ENCODE data around the gene CFAP45.

Gene CFAP45

GRCh38 chr1:159916242-159917051 is 16.5 kb upstream of the CFAP45 start:
- H3K4me1 ChIP-seq (ENCODE audit: control insufficient read depth, low read length) = peaks cover 8% of the 10 kb centered on the region
- TF ChIP-seq CTCF (IDR thresholded peaks at IDR 0.05; ENCODE audit: low read depth, low read length, poor library complexity, severe bottlenecking) (no peak), EZH2phosphoT487 (IDR thresholded peaks at IDR 0.05; ENCODE audit: borderline replicate concordance, low read length) (no peak)
- no peak overlapping the region for H3K27ac ChIP-seq (ENCODE audit: low read depth, low read length)

GRCh38 chr1:159915571-159916241 is 15.7 kb upstream of the CFAP45 start:
- Histone ChIP-seq H3K79me2 (ENCODE audit: control insufficient read depth, low read length) (peaks cover 13% of the 10 kb centered on the region), H3K27me3 (ENCODE audit: control insufficient read depth, low read length) (no peaks in the 10 kb centered on the region), H4K20me1 (ENCODE audit: control insufficient read depth, insufficient read depth, low read depth, low read length) (peaks cover 11% of the 10 kb centered on the region), H3K4me3 (ENCODE audit: low read length) (no peak overlapping the region), H3K36me3 (ENCODE audit: control insufficient read depth, low read length) (peaks cover 48% of the 10 kb centered on the region), H3K4me1 (ENCODE audit: control insufficient read depth, low read length) (peaks cover 7% of the 10 kb centered on the region), H3K9me2 (replicated peaks; ENCODE audit: control insufficient read depth, low read length) (no peaks in the 10 kb centered on the region), H3K4me2 (ENCODE audit: low read length) (no peak overlapping the region), H3F3A (ENCODE audit: control insufficient read depth, insufficient read depth) (peaks cover 5% of the 10 kb centered on the region), H3K9me3 (ENCODE audit: control insufficient read depth, insufficient read depth, low read length) (no peaks in the 10 kb centered on the region), H3K27ac (ENCODE audit: low read depth, low read length) (no peak overlapping the region)
- TF ChIP-seq EZH2phosphoT487 (IDR thresholded peaks at IDR 0.05; ENCODE audit: borderline replicate concordance, low read length) (no peak), CTCF (IDR thresholded peaks at IDR 0.05; ENCODE audit: low read depth, low read length, poor library complexity, severe bottlenecking) (no peak)

More at GRCh38 chr1:159916242-159917051, 16.5 kb upstream of the CFAP45 start:
- H3K27me3 ChIP-seq (ENCODE audit: control insufficient read depth, low read length) = no peaks in the 10 kb centered on the region
- H3K4me3 ChIP-seq (ENCODE audit: low read length) = no peak overlapping the region
- peaks cover 16% of the 10 kb centered on the region for H4K20me1 ChIP-seq (ENCODE audit: control insufficient read depth, insufficient read depth, low read depth, low read length)
- no peak overlapping the region for H3K4me2 ChIP-seq (ENCODE audit: low read length)
- peaks cover 5% of the 10 kb centered on the region for H3F3A ChIP-seq (ENCODE audit: control insufficient read depth, insufficient read depth)
- peaks cover 20% of the 10 kb centered on the region for H3K79me2 ChIP-seq (ENCODE audit: control insufficient read depth, low read length)
- no peaks in the 10 kb centered on the region for H3K9me3 ChIP-seq (ENCODE audit: control insufficient read depth, insufficient read depth, low read length)
- no peaks in the 10 kb centered on the region for H3K9me2 ChIP-seq (replicated peaks; ENCODE audit: control insufficient read depth, low read length)
- H3K36me3 ChIP-seq (ENCODE audit: control insufficient read depth, low read length) = peaks cover 55% of the 10 kb centered on the region

GRCh38 chr1:159914252-159915018 is 14.5 kb upstream of the CFAP45 start:
- no peaks in the 10 kb centered on the region for H3K9me3 ChIP-seq (ENCODE audit: control insufficient read depth, insufficient read depth, low read length)

More at GRCh38 chr1:159914252-159915018, 14.5 kb upstream of the CFAP45 start:
- H3K36me3 ChIP-seq (ENCODE audit: control insufficient read depth, low read length) = peaks cover 35% of the 10 kb centered on the region
- H3K27me3 ChIP-seq (ENCODE audit: control insufficient read depth, low read length) = no peaks in the 10 kb centered on the region
- H3K4me3 ChIP-seq (ENCODE audit: low read length) = no peak overlapping the region
- peaks cover 5% of the 10 kb centered on the region for H3F3A ChIP-seq (ENCODE audit: control insufficient read depth, insufficient read depth)
- H3K4me2 ChIP-seq (ENCODE audit: low read length) = no peak overlapping the region
- no peak overlapping the region for H3K27ac ChIP-seq (ENCODE audit: low read depth, low read length)
- no peak for TF ChIP-seq CTCF (IDR thresholded peaks at IDR 0.05; ENCODE audit: low read depth, low read length, poor library complexity, severe bottlenecking)
- no peak for TF ChIP-seq EZH2phosphoT487 (IDR thresholded peaks at IDR 0.05; ENCODE audit: borderline replicate concordance, low read length)
- H3K79me2 ChIP-seq (ENCODE audit: control insufficient read depth, low read length) = no peaks in the 10 kb centered on the region; the same call in 1 of the 2 replicates
- peaks cover under 1% of the 10 kb centered on the region; the same call in 1 of the 2 replicates for H4K20me1 ChIP-seq (ENCODE audit: control insufficient read depth, insufficient read depth, low read depth, low read length)
- H3K4me1 ChIP-seq (ENCODE audit: control insufficient read depth, low read length) = peaks cover 12% of the 10 kb centered on the region
- no peaks in the 10 kb centered on the region for H3K9me2 ChIP-seq (replicated peaks; ENCODE audit: control insufficient read depth, low read length)

Data from DOHH2 (cell line).